HEK293T (cell line): ENCODE measurements around the gene BCL2L11.

Experiments used
- ARNT ChIP-seq: fragments of 450-650 bp; IDR thresholded peaks from 2 replicates; pipeline ENCODE4 v1.6.1; 2017; ENCODE audit warnings: mild to moderate bottlenecking
- CTBP1 ChIP-seq: fragments of 450-650 bp; IDR thresholded peaks from 2 replicates; pipeline ENCODE4 v1.6.1; 2016; ENCODE audit warnings: borderline replicate concordance
- ELF4 ChIP-seq: fragments of 450-650 bp; IDR thresholded peaks from 2 replicates; pipeline ENCODE4 v1.6.1; 2017; ENCODE audit warnings: antibody characterized with exemption
- FOXM1 ChIP-seq: fragments of 450-650 bp; IDR thresholded peaks from 2 replicates; pipeline ENCODE4 v1.6.1; 2017; ENCODE audit warnings: mild to moderate bottlenecking, borderline replicate concordance
- L3MBTL2 ChIP-seq: fragments of 450-650 bp; conservative IDR thresholded peaks from 2 replicates; pipeline ENCODE4 v1.6.1; 2016; ENCODE audit warnings: mild to moderate bottlenecking
- SP1 ChIP-seq: fragments of 450-650 bp; IDR thresholded peaks from 2 replicates; pipeline ENCODE4 v1.6.1; 2017
- ZNF384 ChIP-seq: fragments of 450-650 bp; IDR thresholded peaks from 2 replicates; pipeline ENCODE4 v1.6.1; 2016

GRCh38 chr2:111186121-111186715, 65.5 kb downstream of the BCL2L11 start:
- TF ChIP-seq L3MBTL2 = no peak
- TF ChIP-seq ZNF384 = no peak
- TF ChIP-seq CTBP1 = no peak
- TF ChIP-seq FOXM1 = no peak
- no peak for TF ChIP-seq ELF4
- TF ChIP-seq ARNT = no peak
- no peak for TF ChIP-seq SP1
